NCI-H146 (cell line): Measurements from ENCODE around the gene IL12RB2.

Experiments used
- DNase-seq: peaks from one replicate; lab custom pipeline; 2025; lab: John Stamatoyannopoulos, UW

IL12RB2 gene

GRCh38 chr1:67312615-67313014, 4.9 kb downstream of the IL12RB2 start:
- DNase-seq: no peak

DNA sequence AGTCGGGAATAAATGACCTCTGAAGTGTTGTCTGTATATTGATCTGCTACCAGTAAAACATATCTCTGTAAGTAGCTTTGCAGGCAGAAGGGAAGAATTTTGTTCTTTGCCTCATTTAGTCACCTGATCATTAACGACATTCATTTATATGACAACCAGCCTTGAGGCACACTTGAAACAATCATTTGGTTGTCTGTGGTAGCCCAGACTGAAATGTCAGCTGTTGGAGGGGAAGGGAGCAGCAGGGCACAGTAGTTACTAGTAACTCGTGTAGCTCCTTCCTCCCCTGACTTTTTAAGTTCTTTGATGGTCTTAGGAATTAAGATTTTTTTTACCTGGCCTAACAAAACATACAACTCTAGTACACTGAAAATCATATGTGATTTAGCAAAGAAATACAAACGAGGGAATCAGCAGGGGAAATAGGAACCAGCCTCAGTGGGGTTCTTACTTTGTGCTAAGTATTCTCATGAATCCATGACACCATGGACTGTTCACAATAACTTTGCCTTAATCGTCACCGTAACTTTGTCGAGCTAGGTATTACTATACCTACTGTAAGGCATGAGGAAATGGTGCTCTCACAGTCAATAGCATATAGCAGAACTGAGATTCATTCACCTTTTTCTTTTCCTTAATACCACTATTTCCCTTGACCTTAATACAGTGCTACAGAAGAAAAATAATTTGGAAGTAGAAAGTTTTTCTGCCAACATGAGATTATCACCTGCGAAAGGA, 6.4 kb downstream of the IL12RB2 start:
- no peak for DNase-seq

GRCh38 chr1:67314696-67315095, 7.0 kb downstream of the IL12RB2 start:
- DNase-seq: no peak

DNA sequence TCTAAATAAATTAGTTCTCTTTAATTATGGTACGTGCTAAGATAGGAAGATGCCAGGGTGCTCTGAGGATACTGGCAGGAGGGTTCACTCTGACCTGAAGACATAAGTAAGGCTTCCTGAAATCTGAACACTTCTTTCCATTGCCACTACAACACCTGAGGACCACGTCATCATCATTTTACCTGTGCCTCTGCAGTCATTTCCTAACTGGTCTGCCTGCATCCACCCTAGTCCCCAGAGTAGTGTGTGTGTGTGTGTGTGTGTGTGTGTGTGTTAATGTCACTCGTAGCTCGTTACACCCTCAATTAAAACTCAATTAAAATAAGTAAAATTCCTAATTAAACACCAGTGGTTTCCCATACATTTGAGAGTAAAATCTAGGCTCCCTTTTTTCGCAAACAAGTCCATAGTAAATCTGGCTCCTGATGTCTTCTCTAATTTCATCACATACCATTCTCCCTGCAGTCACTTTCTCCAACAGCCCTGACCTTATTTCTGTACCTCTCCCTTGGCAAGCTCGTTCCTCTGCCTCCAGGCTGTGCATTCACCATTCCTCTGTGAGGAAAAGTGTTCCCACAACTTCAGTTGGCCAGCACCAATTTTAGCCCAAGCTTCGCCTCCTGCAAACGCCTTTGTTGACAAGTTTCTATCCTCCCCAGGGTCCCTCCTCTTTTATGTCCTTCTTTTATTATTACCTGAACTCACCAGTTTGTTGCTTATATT, 8.7 kb downstream of the IL12RB2 start:
- DNase-seq: no peak

GRCh38 chr1:67316918-67317317, 9.2 kb downstream of the IL12RB2 start:
- DNase-seq: no peak

GRCh38 chr1:67317803-67318202, 10.1 kb downstream of the IL12RB2 start:
- no peak for DNase-seq

- no peak for DNase-seq
Measured at GRCh38 chr1:67322442-67322841, 14.8 kb downstream of the IL12RB2 start.

DNA sequence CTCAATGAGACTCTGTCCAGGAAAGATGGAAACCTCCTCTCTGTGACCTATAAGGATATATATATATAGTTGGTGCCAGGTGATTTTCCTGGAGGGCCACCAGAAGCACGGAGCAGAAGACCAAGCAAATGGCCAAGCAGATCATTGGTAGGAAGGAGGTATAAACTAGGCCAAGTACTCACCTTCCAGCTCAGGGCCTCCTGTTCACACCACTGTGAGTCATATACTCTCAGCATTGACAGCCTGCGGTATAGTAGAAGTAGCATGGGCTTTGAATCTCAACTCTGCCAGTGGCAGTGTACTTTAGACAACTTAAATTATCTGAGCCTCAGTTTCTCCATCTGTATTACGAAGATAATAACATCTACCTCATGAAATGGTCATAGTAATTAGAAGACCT, 15.4 kb downstream of the IL12RB2 start:
- no peak for DNase-seq

- DNase-seq: no peak
Measured at GRCh38 chr1:67324068-67324467, 16.4 kb downstream of the IL12RB2 start.

GRCh38 chr1:67327864-67328466, 20.3 kb downstream of the IL12RB2 start:
- no peak for DNase-seq

GRCh38 chr1:67332653-67333529, 25.2 kb downstream of the IL12RB2 start:
- DNase-seq: no peak

- DNase-seq: no peak
Measured at GRCh38 chr1:67333603-67334002, 25.9 kb downstream of the IL12RB2 start.

DNA sequence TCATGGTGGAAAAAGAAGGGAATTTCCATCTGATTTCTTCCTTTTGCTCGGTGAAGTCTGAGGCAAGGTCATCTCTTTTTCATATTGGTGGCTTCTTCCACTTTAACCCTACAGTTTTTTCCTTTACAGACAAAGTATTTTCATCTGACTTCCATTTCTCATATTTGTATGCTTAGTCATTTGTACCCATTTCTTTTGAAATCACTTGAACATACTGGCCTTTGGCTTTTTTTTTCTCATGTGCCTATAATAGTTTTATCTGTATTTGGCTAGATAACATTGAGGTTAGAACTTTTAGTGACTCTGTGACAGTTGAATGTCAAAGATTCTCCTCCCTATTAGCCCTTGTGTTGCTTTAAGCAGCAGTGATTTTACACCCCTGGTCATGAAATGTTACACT, 27.7 kb downstream of the IL12RB2 start:
- no peak for DNase-seq

GRCh38 chr1:67336157-67336556, 28.5 kb downstream of the IL12RB2 start:
- DNase-seq: no peak

- no peak for DNase-seq
Measured at GRCh38 chr1:67336783-67337182, 29.1 kb downstream of the IL12RB2 start.

GRCh38 chr1:67338642-67339041, 31.0 kb downstream of the IL12RB2 start:
- no peak for DNase-seq

- no peak for DNase-seq
Measured at GRCh38 chr1:67339623-67340343, 32.1 kb downstream of the IL12RB2 start.

DNA sequence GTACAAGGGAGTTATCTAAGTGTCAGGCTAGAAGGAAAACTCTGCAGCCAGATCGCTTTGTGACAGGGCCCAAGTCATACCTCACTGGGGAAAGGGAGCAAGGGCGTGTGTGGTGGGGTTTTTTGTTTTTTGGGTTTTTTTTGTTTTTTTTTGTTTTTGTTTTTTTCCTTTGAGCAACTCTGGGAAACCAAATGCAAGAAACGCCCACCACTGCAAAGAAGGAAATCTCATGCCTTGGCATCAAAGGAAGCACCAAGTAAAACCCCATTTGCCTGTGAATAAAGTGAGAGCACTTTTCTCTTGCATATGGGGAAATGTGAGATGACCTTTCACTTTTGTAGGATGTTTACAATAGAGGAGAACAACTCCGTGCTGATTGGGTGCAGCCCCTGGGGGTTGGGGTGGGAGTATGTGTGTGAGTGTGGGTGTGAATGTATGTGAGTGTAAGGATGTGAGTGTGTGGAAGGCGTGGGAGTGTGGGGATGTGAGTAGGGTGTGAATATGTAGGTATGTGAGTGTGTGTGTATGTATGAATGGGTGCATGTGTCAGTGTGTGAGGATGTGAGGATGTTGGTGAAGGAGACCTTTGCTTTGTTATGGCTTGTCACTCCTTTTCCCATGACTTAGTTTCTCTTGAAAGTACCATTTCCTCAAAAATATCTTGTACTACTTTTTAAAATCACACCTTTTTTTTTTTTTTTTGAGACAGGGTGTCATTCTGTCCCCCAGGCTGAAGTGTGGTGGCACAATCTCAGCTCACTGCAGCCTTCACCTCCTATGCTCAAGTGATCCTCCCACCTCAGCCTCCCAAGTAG, 34.6 kb downstream of the IL12RB2 start:
- DNase-seq: no peak

DNA sequence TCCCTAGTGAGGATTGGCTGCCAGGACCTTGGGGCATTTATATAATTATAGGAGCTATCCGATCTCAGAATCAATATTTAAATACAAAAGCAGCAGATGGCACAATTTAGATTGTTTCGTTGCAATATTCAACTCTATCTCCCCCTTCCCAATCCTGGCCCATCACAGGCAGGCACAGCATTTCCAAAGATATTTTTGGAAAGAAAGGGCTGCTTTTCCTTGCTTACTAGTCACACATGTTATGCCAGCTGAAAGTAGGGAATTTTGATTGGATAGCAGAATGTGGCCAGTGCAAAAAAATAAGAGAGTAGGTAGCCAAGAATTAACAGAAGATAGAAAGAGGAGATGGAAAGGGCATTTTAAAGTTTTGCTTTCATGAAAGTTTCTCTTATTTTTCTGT, 37.9 kb downstream of the IL12RB2 start:
- DNase-seq: peak; percentile 41

- no peak for DNase-seq
Measured at GRCh38 chr1:67346982-67347381, 39.3 kb downstream of the IL12RB2 start.
